ENCODE measurements around the gene CLIC1.

DNA sequence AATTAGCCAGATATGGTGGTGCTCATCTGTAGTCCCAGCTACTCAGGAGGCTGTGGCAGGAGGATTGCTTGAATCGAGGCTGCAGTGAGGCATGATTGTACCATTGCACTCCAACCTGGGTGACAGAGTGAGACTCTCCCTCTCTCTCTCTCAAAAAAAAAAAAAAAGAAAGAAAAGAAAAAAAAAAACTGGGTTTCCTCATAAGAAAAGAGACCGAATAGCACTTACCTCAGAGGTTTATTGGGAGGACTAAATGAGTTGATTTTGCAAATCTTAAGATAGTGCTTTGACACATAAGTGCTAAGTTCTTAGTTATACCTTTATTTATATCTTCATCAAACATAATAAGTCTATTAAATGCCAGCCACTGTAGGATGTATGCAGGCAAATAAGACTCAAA is 34.5 kb upstream of the CLIC1 start:
- TF ChIP-seq POLR2A (IDR thresholded peaks at IDR 0.05) (no peak), CTCF (IDR thresholded peaks at IDR 0.05) (no peak)

Measured in transverse colon (tissue), 3 donors.